Astrocyte of the spinal cord (primary cell): ENCODE results near the gene KRTAP5-7.
A peak's percentile ranks its signal among the peaks of the same experiment; 100 is the strongest.

ENCODE experiments used
- DNase-seq: peaks from one replicate; pipeline ENCODE4 v3.0.0; 2011; ENCODE audit warnings: low read depth, low spot score
- H3K4me3 ChIP-seq: 2 replicates; pipeline ENCODE4 v1.5.1; 2011; ENCODE audit warnings: low read depth, mild to moderate bottlenecking, low read length, moderate library complexity
- in situ Hi-C: cut with HindIII; loops from 2 replicates; pipeline ENCODE4 v1.10.0; 2017; ENCODE audit warnings: low sequenced_read_pairs
- TF ChIP-seq, protein P1 (sequence below): IDR thresholded peaks from 2 replicates; pipeline ENCODE4 v1.5.1; 2012; ENCODE audit warnings: low read depth, mild to moderate bottlenecking, low read length, inconsistent platforms

The KRTAP5-7 gene

DNA sequence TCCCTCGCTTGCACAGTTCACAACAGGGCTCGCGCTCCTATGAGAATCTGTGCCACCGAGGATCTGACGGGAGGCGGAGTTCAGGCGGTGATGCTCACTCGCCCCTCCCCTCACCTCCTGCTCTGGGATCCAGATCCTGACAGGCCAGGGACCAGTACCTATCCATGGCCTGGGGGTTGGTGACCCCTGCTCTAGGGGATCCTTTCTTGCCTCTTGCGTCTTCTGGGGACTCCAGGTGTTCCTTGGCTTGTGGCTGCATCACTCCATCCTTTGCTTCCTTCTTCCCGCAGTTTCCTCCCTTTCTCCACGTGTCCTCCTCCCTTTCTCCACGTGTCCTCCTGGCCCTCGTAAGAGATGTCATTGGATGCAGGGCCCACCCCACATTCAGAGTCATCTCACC, 30.6 kb upstream of the KRTAP5-7 start:
- TF ChIP-seq, protein P1, sequence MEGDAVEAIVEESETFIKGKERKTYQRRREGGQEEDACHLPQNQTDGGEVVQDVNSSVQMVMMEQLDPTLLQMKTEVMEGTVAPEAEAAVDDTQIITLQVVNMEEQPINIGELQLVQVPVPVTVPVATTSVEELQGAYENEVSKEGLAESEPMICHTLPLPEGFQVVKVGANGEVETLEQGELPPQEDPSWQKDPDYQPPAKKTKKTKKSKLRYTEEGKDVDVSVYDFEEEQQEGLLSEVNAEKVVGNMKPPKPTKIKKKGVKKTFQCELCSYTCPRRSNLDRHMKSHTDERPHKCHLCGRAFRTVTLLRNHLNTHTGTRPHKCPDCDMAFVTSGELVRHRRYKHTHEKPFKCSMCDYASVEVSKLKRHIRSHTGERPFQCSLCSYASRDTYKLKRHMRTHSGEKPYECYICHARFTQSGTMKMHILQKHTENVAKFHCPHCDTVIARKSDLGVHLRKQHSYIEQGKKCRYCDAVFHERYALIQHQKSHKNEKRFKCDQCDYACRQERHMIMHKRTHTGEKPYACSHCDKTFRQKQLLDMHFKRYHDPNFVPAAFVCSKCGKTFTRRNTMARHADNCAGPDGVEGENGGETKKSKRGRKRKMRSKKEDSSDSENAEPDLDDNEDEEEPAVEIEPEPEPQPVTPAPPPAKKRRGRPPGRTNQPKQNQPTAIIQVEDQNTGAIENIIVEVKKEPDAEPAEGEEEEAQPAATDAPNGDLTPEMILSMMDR = no peak
- in situ Hi-C loops = no loop called here
- DNase-seq = no peak
- H3K4me3 ChIP-seq = no peak overlapping the region

DNA sequence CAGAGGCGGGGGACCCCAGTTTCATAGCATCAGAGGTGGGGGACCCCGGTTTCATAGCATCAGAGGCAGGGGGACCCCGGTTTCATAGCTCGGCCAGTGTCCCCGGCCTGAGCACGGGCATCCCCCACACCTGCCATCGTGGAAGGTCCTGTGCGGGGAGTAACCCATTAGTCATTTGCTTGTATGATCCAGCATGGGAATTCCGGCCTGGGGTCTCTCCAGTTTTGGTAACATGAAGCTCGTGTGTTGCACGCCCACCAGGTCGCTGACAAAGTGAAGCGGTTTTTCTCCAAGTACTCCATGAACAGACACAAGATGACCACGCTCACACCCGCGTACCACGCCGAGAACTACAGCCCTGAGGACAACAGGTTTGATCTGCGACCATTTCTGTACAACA, 29.0 kb upstream of the KRTAP5-7 start:
- in situ Hi-C loops = no loop called here
- no peak for DNase-seq
- TF ChIP-seq, protein P1 = no peak
- no peak overlapping the region for H3K4me3 ChIP-seq

DNA sequence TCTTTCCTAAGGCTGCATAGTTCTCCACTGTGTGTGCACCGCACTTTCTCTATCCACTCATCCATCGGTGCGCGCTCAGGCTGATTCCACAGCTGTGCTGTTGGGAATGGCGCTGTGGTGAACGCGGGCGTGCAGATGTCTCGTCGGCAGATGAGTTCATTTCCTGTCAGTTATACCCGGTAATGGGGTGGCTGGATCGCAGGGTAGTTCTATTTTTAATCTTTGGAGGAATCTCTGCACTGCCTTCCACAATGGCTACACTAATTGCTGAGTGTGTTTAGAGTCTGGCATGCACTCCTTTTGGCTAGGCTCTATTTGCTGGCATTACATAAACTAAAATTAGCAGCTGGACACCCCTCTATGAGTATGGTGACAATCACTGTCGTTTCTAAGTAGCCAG, 27.9 kb upstream of the KRTAP5-7 start:
- TF ChIP-seq, protein P1 = no peak
- H3K4me3 ChIP-seq = no peak overlapping the region
- in situ Hi-C loops = no loop called here
- DNase-seq = peak; percentile 6

DNA sequence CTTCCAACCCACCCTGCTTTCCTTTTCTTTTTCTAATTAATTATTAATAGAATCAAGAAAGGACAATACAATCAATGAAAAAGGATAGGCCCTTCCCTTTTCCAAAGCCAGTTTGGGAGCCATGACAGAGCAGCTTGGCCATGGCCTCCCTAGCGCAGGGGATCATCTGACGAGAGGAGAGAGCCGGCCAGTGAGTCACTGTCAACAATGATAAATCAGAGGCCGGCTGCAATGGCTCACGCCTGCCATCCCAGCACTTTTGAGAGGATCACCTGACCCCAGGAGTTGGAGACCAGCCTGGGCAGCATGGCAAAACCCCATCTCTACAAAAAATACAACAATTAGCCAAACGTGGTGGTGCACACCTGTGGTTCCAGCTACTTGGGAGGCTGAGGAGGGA, 27.5 kb upstream of the KRTAP5-7 start:
- H3K4me3 ChIP-seq = no peak overlapping the region
- DNase-seq = no peak
- TF ChIP-seq, protein P1 = no peak
- in situ Hi-C loops = no loop called here

DNA sequence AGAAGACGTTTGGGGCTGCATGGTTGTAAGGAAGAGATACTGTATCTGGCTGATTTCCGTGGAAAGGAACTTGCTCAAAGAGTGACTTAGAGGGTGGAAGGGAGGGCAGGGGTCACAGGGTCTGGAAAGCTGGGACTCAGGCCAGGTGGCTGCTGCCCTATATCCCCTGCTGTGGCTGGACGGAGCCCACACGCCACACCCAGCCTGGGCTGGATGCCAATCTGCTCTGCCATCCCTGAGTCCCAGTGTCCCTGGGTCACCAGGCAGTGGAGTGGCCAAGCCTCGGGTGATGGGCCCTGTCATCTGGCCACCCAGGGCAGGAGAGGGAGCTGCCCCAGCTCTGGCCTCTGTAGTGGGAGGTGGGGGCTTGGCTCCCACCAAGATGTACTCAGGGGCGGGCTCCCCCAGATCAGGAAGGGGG, 26.5 kb upstream of the KRTAP5-7 start:
- TF ChIP-seq, protein P1 = no peak
- DNase-seq = no peak
- in situ Hi-C loops = no loop called here
- no peak overlapping the region for H3K4me3 ChIP-seq

DNA sequence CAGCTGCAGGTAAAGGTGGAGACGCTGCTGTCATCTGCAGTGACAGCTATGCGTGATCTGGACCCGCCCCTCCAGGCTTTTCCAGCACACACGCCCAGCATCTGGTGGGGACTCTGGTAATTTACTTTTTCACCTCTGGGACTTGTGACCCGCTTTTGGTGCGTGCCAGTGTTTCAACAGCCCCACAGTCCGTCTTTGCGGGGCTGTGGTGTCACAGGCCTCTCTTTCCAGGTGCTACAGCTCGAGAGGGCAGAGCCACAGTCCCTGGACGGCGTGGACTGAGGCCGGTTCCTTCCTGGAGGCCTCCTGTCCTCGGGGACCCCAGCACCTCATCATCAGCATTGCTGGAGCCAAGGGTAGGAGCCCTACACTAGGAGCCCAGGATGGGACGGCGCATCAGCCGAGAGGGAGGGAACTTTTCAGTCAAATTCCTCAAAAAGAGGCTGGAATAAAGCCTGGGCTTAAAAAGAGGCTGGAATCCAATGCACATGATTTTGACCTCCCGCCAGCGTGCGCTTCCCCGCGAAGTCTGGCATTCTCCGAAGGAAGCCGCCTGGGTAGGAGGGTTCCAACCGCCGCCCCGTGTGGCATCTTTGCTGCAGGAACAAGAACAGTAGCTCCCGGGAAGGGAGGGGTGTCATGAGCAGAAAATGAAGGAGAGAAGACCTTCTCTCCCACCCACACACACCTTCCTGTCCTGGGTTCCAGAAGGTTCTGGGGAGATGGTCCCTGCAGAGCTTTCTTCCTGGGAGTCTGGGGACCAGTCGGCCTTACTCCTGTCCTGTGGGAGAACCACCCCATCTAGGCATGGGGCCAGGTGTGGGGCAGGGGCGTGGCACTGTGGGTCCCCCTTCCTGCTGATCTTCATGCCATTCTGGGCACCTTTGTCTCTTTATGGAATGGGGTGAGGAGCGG, 25.7 kb upstream of the KRTAP5-7 start:
- TF ChIP-seq, protein P1 = no peak
- in situ Hi-C loops = no loop called here
- no peak for DNase-seq
- H3K4me3 ChIP-seq = no peak overlapping the region
